Activated CD4-positive, alpha-beta T cell treated with anti-CD3 and anti-CD28 coated beads, Interleukin-2, amount 10 ng/mL, durations not matched to agents 24 days and 14 days (primary cell): Measurements from ENCODE around the gene CMSS1. TPM values are rescaled to one million over a fixed set of nuclear protein-coding genes. Genes with fewer than 3 reads are reported as not detected.
A peak's percentile ranks its signal among the peaks of the same experiment; 100 is the strongest.

Source experiments
- DNase-seq: peaks from one replicate; pipeline ENCODE4 v3.0.0; 2022
- H3K27ac Mint-ChIP-seq: one replicate; pipeline ENCODE4 v1.8.0; 2022; ENCODE audit warnings: mild to moderate bottlenecking, mixed read lengths
- H3K27me3 Mint-ChIP-seq: one replicate; pipeline ENCODE4 v1.8.0; 2022; ENCODE audit warnings: mixed read lengths
- H3K36me3 Mint-ChIP-seq: one replicate; pipeline ENCODE4 v1.8.0; 2022; ENCODE audit warnings: low read depth, mild to moderate bottlenecking, mixed read lengths
- H3K4me1 Mint-ChIP-seq: one replicate; pipeline ENCODE4 v1.8.0; 2021; ENCODE audit warnings: mixed read lengths
- H3K4me3 Mint-ChIP-seq: one replicate; pipeline ENCODE4 v1.8.0; 2022; ENCODE audit warnings: mild to moderate bottlenecking, moderate library complexity, mixed read lengths
- H3K9me3 Mint-ChIP-seq: one replicate; pipeline ENCODE4 v1.8.0; 2021; ENCODE audit warnings: mixed read lengths
- intact Hi-C: fragments of 100-400 bp; cut with micrococcal nuclease; formaldehyde crosslinking; loops from one replicate; pipeline ENCODE4 v1.15.1; 2023
- total RNA-seq: library from RNA; stranded (reverse); gene quantifications from 2 replicates; pipeline ENCODE4 v1.2.3, GENCODE V29; 2022

Gene CMSS1
- total RNA-seq, 1 donor from 2014 or later, result 126 TPM

GRCh38 chr3:100171211-100171914, 353.7 kb downstream of the CMSS1 start:
- Mint-ChIP-seq H3K4me1 (no peaks in the 10 kb centered on the region), H3K9me3 (peaks cover 5% of the 10 kb centered on the region), H3K4me3 (no peak overlapping the region), H3K27ac (no peak overlapping the region), H3K27me3 (no peaks in the 10 kb centered on the region), H3K36me3 (peaks cover 19% of the 10 kb centered on the region)
- no peak for DNase-seq
- intact Hi-C loops, result no loop called here

GRCh38 chr3:100173961-100174360, 356.3 kb downstream of the CMSS1 start:
- H3K4me1 Mint-ChIP-seq, result no peaks in the 10 kb centered on the region
- peaks cover 33% of the 10 kb centered on the region for H3K36me3 Mint-ChIP-seq
- peaks cover 13% of the 10 kb centered on the region for H3K9me3 Mint-ChIP-seq
- H3K27ac Mint-ChIP-seq, result no peak overlapping the region
- DNase-seq, result no peak
- intact Hi-C loops, result no loop called here
- H3K27me3 Mint-ChIP-seq, result no peaks in the 10 kb centered on the region
- no peak overlapping the region for H3K4me3 Mint-ChIP-seq

GRCh38 chr3:100175637-100176280, 358.1 kb downstream of the CMSS1 start:
- no peak for DNase-seq
- H3K4me3 Mint-ChIP-seq, result no peak overlapping the region
- intact Hi-C loops, result no loop called here
- H3K36me3 Mint-ChIP-seq, result peaks cover 50% of the 10 kb centered on the region
- peaks cover 24% of the 10 kb centered on the region for H3K9me3 Mint-ChIP-seq
- no peaks in the 10 kb centered on the region for H3K27me3 Mint-ChIP-seq
- H3K27ac Mint-ChIP-seq, result no peak overlapping the region
- peaks cover under 1% of the 10 kb centered on the region for H3K4me1 Mint-ChIP-seq

DNA sequence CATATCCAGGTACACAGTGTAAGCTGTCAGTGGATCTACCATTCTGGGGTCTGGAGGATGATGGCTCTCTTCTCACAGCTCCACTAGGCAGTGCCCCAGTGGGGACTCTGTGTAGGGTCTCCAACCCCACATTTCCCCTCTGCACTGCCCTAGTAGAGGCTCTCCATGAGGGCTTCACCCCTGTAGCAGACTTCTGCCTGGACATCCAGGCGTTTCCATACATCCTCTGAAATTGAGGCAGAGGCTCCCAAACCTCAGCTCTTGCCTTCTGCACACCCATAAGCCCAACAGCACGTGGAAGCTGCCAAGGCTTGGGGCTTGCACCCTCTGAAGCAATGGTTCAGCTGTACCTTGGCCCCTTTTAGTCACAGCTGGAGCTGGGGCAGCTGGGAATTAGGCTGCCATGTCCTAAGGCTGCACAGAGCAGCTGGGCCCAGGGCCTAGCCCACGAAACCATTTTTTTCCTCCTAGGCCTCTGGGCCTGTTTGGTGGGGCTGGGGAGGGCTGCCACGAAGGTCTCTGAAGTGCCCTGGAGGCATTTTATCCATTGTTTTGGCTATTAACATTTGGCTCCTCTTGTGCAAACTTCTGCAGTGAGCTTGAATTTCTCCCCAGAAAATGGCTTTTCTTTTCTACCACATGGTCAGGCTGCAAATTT, 362.2 kb downstream of the CMSS1 start:
- peaks cover 45% of the 10 kb centered on the region for H3K36me3 Mint-ChIP-seq
- H3K4me1 Mint-ChIP-seq, result peaks cover 3% of the 10 kb centered on the region
- H3K27me3 Mint-ChIP-seq, result no peaks in the 10 kb centered on the region
- H3K27ac Mint-ChIP-seq, result no peak overlapping the region
- intact Hi-C loops, result no loop called here
- H3K9me3 Mint-ChIP-seq, result peaks cover 35% of the 10 kb centered on the region
- no peak overlapping the region for H3K4me3 Mint-ChIP-seq
- no peak for DNase-seq

DNA sequence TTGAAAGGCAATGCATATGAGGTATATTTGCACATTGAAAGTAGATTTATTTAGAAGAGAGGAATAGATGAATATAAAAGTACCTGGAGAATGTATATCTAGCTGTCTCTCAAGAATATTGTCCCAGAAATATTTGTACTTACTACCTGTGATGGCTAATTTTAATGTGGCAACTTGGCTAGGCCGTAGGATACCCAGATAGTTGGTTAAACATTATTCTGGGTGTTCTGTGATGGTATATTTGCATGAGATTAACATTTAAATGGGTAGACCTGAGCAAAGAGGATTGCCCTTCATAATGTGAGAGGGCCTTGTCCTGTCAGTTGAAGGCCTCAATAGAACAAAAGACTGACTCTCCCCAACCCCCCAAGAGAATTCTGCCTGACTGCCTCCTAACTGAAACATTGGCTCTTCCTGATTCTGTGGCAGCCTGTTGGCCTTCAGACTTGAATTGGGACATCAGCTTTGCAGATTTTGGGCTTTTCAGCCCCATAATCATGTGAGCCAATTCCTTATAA, 366.0 kb downstream of the CMSS1 start:
- Mint-ChIP-seq H3K36me3 (peaks cover 26% of the 10 kb centered on the region), H3K27ac (no peak overlapping the region)
- intact Hi-C loops, result no loop called here

DNA sequence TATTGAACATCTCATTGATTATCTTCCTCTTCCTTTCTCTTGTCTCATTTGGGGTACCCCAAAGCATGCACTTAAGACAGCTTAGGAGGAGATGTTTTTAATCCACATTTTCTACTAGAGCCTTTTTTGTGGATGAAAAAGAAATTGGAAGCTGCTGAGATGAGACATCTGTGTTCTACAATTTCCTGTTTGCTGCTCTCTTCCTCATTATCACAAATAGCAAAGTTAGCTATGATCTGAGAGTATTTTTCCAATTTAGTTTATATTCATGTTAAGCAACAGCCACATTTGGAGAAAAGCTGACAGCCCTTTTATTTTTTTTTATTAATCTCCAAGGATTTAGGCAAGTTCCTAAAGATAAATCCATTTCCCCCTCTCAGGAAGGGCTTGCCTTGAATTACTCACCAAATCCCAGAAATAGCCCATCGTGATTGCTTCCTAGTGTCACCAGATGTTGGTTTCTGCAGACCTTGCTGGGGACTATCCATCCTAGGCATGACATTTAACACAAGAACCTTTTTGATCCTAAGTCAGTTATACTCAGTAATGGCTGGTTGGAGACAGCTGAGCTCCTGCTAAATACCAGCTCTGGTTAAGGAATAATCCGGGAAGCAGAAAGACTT, 367.4 kb downstream of the CMSS1 start:
- Mint-ChIP-seq H3K4me1 (peaks cover 3% of the 10 kb centered on the region), H3K36me3 (peaks cover 13% of the 10 kb centered on the region), H3K27ac (no peak overlapping the region), H3K27me3 (peaks cover 3% of the 10 kb centered on the region), H3K4me3 (no peak overlapping the region), H3K9me3 (peaks cover 31% of the 10 kb centered on the region)
- intact Hi-C loops, result no loop called here
- DNase-seq, result no peak

More for the DNA sequence above, 366.0 kb downstream of the CMSS1 start:
- no peak for DNase-seq
- H3K4me3 Mint-ChIP-seq, result no peak overlapping the region
- no peaks in the 10 kb centered on the region for H3K27me3 Mint-ChIP-seq
- H3K9me3 Mint-ChIP-seq, result peaks cover 31% of the 10 kb centered on the region
- peaks cover 3% of the 10 kb centered on the region for H3K4me1 Mint-ChIP-seq

DNA sequence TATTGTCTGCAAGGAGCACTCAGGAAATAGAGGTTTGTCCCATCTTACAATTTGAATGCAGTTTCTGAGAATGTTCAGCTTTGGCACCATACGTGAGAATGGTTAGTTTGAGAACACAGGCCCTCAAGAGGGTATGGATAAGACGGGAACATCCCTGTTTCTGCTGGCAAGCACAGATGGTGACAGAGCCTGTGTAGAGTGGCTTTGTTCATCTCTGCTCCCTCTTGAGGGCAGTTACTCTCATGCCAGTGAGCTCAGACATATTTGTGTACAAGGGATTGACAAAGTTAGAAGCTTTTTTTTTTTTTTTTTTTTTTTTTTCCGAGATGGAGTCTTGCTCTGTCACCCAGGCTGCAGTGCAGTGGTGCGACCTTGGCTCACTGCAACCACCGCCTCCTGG, 368.2 kb downstream of the CMSS1 start:
- Mint-ChIP-seq H3K4me3 (no peak overlapping the region), H3K36me3 (peaks cover 6% of the 10 kb centered on the region), H3K27ac (no peak overlapping the region), H3K4me1 (peaks cover 2% of the 10 kb centered on the region), H3K9me3 (peaks cover 29% of the 10 kb centered on the region), H3K27me3 (peaks cover 5% of the 10 kb centered on the region)
- no peak for DNase-seq
- intact Hi-C loops, result no loop called here

DNA sequence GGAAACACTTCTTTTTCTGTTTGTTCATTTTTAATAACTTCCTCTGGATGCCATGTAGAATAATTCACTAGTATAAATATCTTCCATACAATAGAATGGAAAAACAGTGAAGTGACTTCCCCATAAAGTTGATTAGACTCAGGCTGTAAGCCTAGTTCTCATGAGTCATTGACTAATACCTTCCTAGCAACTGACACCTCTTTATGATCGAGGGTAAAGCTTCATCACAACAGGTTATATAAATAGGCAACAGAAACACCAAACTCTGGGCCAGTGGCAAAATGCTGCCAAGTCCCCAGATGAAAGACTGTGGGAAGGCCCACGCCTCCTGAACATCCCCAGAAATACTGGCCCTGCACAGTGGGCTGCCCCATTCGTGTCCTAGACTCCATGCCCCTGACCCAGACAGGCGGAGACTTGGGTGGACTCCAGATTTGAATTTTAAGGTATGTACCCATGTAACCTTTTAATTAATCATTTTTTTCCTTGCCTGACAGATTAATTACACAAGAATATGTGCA, 371.8 kb downstream of the CMSS1 start:
- DNase-seq, result peak; percentile 41
- peaks cover 19% of the 10 kb centered on the region for H3K9me3 Mint-ChIP-seq
- H3K4me3 Mint-ChIP-seq, result no peak overlapping the region
- H3K4me1 Mint-ChIP-seq, result no peaks in the 10 kb centered on the region
- intact Hi-C loops, result no loop called here
- H3K27ac Mint-ChIP-seq, result no peak overlapping the region
- no peaks in the 10 kb centered on the region for H3K36me3 Mint-ChIP-seq
- peaks cover 5% of the 10 kb centered on the region for H3K27me3 Mint-ChIP-seq

GRCh38 chr3:100195375-100195774, 377.7 kb downstream of the CMSS1 start:
- Mint-ChIP-seq H3K27me3 (peaks cover 2% of the 10 kb centered on the region), H3K9me3 (peaks cover 6% of the 10 kb centered on the region), H3K4me3 (no peak overlapping the region), H3K27ac (no peak overlapping the region), H3K4me1 (no peaks in the 10 kb centered on the region), H3K36me3 (no peaks in the 10 kb centered on the region)
- intact Hi-C loops, result no loop called here
- DNase-seq, result no peak

DNA sequence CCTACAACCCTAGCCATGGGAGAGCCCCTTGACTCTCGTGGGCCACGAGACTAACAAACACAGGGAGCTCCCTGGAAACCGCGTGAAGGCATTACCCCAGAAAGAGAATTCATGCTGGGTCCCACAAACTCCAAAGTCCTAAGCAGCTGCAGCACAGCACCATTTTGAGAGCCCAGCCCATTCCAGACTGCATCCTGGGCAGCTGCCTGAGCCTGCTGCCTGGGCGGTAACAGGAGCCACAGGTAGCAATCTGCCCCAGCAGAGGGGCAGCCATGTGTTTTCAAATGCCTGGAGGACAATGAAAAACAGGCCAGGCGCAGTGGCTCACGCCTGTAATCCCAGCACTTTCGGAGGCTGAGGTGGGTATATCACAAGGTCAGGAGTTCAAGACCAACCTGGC, 380.2 kb downstream of the CMSS1 start:
- peaks cover 4% of the 10 kb centered on the region for H3K9me3 Mint-ChIP-seq
- no peak overlapping the region for H3K27ac Mint-ChIP-seq
- peaks cover 2% of the 10 kb centered on the region for H3K27me3 Mint-ChIP-seq

GRCh38 chr3:100198579-100199269, 381.1 kb downstream of the CMSS1 start:
- peaks cover 2% of the 10 kb centered on the region for H3K27me3 Mint-ChIP-seq
- no peaks in the 10 kb centered on the region for H3K36me3 Mint-ChIP-seq
- H3K4me3 Mint-ChIP-seq, result no peak overlapping the region
- intact Hi-C loops, result no loop called here
- H3K4me1 Mint-ChIP-seq, result no peaks in the 10 kb centered on the region
- peaks cover 4% of the 10 kb centered on the region for H3K9me3 Mint-ChIP-seq
- H3K27ac Mint-ChIP-seq, result no peak overlapping the region
- DNase-seq, result no peak

More for the DNA sequence above, 380.2 kb downstream of the CMSS1 start:
- DNase-seq, result no peak
- H3K4me3 Mint-ChIP-seq, result no peak overlapping the region
- no peaks in the 10 kb centered on the region for H3K36me3 Mint-ChIP-seq
- intact Hi-C loops, result no loop called here
- H3K4me1 Mint-ChIP-seq, result no peaks in the 10 kb centered on the region

GRCh38 chr3:100205171-100205570, 387.5 kb downstream of the CMSS1 start:
- Mint-ChIP-seq H3K27ac (no peak overlapping the region), H3K36me3 (peaks cover 3% of the 10 kb centered on the region), H3K4me1 (peaks cover 9% of the 10 kb centered on the region), H3K4me3 (no peak overlapping the region), H3K9me3 (no peaks in the 10 kb centered on the region), H3K27me3 (no peaks in the 10 kb centered on the region)
- intact Hi-C loops, result no loop called here
- DNase-seq, result no peak

- no peaks in the 10 kb centered on the region for H3K27me3 Mint-ChIP-seq
- peaks cover 3% of the 10 kb centered on the region for H3K36me3 Mint-ChIP-seq
- intact Hi-C loops, result no loop called here
- H3K4me3 Mint-ChIP-seq, result no peak overlapping the region
- H3K9me3 Mint-ChIP-seq, result no peaks in the 10 kb centered on the region
- DNase-seq, result no peak
- peaks cover 20% of the 10 kb centered on the region for H3K4me1 Mint-ChIP-seq
- no peak overlapping the region for H3K27ac Mint-ChIP-seq
These were observed 389.0 kb downstream of the CMSS1 start for GRCh38 chr3:100206687-100207086.
